Gastroesophageal sphincter (tissue), 3 donors: ENCODE measurements around the gene G6PC3.

Source experiments
- EP300 ChIP-seq: sonication (generic); formaldehyde crosslinking; IDR thresholded peaks from one replicate; pipeline ENCODE4 v1.6.1; 2017; ENCODE audit warnings: antibody characterized with exemption, mild to moderate bottlenecking
- POLR2A ChIP-seq, 2 donors: fragments of 450-650 bp; IDR thresholded peaks; one replicate each; pipeline ENCODE4 v1.6.1; 2017; ENCODE audit warnings: antibody characterized with exemption in 2 of 2, mild to moderate bottlenecking in 2 of 2, moderate library complexity in 1 of 2
- TF ChIP-seq, protein P1 (sequence below), 4 experiments: fragments of 200-600 bp in 2 of 4; fragments of 450-650 bp in 2 of 4; sonication (generic) in 1 of 4; IDR thresholded peaks; one replicate each; pipeline ENCODE4 v1.5.1; 2017 to 2019; ENCODE audit warnings: antibody characterized with exemption in 4 of 4, mild to moderate bottlenecking in 2 of 4, moderate library complexity in 2 of 4

DNA sequence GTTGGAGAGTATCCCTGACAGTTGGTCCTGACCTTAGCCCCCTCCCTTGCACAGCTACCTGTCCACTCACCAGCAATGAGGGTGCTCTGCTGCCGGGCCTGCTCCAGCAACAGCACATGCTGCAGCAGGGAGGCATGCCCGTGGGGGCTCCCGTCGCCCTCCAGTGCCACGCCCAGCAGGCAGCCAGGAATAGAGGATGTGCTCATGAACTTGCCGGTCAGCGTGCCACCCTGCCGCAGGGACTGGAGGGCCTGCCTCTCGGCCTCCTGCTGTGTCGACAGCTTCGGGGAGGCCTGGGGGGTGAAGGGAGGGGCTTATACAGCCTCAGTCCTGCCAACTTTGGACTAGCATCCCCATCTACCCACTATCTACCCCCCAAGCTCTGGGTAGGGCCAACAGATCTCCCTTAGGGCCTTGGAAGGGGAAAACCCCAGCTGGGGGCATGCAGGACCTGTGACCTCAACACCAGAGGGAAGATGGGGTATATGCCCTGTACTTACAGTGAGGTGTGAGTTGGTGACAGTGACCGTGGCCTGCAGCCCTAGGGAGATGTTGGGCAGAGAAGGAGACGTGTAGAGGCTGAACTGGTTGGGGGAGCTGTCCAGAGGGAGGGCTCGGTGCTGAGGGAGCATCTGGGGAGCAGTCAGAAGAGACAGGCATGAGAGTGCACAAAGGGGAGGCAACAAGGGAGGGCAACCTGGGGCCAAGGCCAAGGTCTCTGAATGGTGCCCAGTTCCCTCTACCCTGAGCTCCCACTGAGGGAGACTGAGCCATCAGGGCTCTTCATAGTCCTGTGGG lies 20.9 kb downstream of the G6PC3 start:
- TF ChIP-seq POLR2A (IDR thresholded peaks at IDR 0.05): no peak
- TF ChIP-seq, protein P1, sequence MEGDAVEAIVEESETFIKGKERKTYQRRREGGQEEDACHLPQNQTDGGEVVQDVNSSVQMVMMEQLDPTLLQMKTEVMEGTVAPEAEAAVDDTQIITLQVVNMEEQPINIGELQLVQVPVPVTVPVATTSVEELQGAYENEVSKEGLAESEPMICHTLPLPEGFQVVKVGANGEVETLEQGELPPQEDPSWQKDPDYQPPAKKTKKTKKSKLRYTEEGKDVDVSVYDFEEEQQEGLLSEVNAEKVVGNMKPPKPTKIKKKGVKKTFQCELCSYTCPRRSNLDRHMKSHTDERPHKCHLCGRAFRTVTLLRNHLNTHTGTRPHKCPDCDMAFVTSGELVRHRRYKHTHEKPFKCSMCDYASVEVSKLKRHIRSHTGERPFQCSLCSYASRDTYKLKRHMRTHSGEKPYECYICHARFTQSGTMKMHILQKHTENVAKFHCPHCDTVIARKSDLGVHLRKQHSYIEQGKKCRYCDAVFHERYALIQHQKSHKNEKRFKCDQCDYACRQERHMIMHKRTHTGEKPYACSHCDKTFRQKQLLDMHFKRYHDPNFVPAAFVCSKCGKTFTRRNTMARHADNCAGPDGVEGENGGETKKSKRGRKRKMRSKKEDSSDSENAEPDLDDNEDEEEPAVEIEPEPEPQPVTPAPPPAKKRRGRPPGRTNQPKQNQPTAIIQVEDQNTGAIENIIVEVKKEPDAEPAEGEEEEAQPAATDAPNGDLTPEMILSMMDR (IDR thresholded peaks at IDR 0.05): no peak
- TF ChIP-seq EP300: no peak
